PFSK-1 (cell line): Measurements from ENCODE around the gene SLC13A2.

ENCODE experiments used
- POLR2AphosphoS5 ChIP-seq: IDR thresholded peaks from 2 replicates; pipeline ENCODE4 v1.6.1; 2012; ENCODE audit warnings: low read depth, mild to moderate bottlenecking, control low read depth, low read length, moderate library complexity
- SIN3A ChIP-seq: IDR thresholded peaks from 2 replicates; pipeline ENCODE4 v1.6.1; 2012; ENCODE audit warnings: mild to moderate bottlenecking, low read length, moderate library complexity, borderline replicate concordance; ENCODE audit not compliant: insufficient read depth

- TF ChIP-seq POLR2AphosphoS5 (no peak), SIN3A (no peak)
These were observed 5.5 kb downstream of the SLC13A2 start for GRCh38 chr17:28478712-28479615.
